GM18858 (cell line): ENCODE results near the gene ABLIM1.

Experiments used
- ATAC-seq: cut with Tn5 transposase; IDR thresholded peaks from one replicate; pipeline ENCODE4 v1.9.1; 2021; ENCODE audit not compliant: unreplicated experiment

Gene ABLIM1

DNA sequence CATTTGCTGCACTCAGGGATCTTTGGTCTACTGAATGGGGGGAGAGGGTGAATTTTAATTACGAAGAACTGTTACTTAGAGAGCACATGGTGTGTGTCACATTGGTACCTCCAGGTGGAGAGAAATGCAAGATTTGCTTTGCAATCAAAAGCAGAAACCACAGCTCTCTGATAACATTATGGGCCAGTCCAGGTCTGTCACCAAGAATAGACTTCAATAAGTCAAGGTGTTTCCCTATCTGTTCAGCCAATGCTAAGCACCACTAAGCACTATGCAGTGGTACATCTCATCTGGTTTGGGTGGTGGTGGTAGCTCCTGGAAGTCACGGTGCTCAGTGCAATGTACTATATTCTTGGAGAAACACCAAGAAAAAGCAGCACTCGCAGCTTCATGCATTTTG lies 134.2 kb downstream of the ABLIM1 start:
- ATAC-seq = no peak

GRCh38 chr10:114521255-114521654 lies 136.8 kb downstream of the ABLIM1 start:
- ATAC-seq = no peak

GRCh38 chr10:114520453-114520852 lies 137.6 kb downstream of the ABLIM1 start:
- no peak for ATAC-seq

DNA sequence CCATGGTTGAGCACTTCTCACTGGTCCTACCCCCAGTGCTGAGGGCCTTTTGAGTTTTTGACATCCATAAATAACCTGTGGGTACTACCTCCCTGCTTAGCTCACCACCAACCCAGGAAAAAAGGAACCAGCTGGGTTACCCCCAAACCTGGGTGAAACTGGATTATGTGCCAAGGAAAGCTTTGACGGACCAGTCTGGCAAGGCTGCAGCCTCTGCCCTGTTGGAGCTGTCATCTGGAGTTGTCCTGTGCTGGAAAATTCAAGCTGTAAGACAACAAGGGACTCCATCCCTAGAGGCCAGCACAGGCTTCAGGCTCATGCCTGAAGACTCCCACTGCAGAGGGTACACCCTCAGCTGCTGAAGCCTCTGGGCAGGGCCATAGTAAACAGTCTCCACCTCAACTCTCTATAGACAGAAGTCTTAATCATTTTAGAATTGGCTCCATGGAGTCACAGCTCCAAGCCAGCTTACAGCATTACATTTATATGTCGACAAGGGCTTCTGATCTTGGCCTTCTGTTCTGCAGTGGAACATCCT lies 138.2 kb downstream of the ABLIM1 start:
- ATAC-seq = no peak

DNA sequence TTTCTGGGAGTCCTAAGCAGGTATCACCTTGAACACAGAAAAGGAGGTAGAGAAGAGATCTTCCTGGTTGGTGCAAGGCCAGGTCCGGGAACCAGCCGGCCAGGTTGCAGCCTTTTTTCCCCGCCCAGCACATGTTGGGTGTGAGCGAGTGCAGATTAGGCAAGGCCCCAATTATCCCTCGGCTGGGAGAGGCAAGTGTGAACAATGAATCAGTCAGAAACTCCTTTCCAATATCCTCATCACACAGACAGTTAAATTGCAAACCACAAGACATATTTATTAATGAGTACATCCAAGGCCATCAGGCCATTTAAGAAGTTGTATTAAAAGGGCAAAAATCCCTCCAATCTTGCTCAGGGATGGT lies 138.8 kb downstream of the ABLIM1 start:
- no peak for ATAC-seq

DNA sequence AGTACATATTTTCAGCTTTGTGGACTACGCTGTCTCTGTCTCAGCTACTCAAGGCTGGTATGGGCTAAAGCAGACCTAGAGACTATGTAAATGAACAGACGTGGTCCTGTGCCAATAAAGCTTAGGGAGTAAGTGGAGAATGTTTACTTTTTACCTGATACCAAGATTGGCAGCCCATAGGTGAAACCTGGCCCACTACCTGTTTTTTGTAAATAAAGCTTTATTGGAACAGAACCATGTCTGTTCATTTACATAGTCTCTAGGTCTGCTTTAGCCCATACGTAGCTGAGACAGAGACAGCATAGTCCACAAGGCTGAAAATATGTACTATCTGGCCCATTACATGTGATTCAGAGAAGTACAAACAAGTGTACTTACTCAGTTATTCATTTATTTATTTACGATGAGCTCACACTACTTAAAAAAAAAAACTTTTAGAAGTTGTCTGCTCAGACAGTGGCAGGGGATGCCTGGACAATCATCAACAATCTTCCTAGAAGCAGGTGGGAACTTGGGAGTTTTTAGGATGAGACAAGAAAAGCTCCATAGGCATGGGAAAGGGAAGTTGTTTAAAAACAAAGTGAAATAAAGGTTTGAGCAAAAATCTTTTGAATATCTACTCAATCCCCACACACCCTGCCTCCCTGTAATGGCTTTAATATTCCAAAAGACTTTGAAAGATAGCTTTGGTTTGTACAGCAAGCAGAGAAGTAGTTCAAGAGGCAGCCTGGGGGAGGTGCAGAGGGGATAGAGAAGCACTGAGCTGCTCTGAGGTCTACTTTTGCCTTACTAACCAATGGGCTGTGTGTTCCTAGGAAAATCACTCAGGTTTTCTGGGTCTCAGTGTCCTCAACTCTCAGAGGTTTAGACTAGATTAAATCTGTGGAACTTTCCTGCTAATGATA lies 139.4 kb downstream of the ABLIM1 start:
- no peak for ATAC-seq

DNA sequence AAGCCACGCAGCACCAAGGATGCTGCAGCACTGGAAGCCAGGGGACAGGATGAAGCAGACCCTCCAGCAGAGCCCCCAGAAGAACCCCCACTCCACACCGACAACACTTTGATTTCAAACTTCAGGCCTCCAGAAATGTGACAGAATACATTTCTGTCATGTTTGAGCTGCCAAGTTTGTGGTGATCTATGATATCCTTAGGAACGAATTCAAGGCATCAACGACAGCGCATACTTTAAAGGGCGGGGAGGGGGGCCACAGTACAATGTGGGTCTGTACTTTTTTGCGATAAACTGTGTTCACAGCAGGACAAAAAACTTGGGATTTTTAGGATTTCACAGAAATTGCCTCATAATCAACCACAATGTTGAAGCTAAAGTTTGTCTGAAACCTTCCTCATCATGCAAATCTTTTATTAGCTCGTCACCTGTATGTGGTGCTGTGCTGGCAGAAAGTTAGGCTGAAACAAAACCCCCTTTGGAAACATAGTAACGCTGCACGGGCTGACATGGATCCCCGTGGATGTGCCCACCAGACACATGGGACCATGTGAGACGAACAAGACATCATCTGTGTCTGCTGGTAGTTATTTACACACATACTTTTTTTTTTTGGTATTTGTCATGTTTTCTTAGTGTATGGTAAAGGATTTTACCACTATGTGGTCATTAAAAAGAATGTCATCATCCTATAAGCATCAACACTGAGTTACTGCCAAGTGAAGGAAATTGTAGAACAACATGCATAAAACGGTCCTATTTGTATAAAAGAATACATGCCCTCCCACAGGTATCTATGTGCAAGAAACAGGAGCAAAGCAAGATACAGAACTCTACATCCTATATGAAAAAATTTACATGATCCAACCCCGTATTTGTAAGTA lies 140.5 kb downstream of the ABLIM1 start:
- ATAC-seq = no peak

DNA sequence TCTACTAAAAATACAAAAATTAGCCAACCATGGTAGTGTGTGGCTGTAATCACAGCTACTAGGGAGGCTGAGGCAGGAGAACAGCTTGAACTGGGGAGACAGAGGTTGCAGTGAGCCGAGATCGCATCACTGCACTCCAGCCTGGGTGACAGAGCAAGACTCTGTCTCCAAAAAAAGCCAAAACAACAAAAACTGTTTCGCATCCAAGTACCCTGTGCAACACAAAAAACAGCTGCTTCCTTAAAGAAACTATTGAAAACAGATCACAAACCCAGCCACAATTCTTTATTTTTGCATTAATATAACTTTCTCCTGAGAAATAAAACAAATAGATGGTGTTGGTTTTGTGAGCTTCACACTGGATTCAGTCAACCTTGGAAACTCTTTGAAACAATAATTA lies 141.7 kb downstream of the ABLIM1 start:
- no peak for ATAC-seq

DNA sequence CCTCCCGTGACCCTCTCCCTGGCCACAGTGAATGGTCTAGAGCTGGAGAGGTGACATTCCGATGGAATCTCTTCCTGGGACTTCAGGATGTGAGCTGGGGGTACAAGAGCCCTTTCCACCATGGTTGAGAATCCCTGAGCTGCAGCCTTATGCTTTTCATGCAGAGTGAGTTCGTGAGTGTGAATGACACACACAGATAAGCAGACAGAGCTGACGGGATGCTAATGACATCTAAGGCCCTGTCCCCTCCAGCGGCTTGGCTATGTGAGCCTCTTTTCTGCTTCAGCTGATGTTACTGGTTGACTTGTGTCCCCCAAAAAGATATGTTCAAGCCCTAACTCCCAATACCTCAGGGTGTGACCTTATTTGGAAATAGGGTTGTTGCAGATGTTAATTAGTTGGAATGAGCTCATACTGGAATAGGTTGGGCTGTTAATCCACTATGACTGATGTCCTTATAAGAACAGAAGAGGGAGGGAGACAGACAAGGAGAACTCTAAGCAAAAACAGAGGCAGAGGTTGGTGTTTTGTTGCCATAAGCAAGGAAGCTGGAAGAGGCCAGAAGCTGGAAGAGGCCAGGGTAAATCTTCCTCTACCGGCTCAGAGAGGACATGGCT lies 142.7 kb downstream of the ABLIM1 start:
- ATAC-seq = no peak

- no peak for ATAC-seq
Measured at GRCh38 chr10:114513381-114513792, 144.7 kb downstream of the ABLIM1 start.

GRCh38 chr10:114511881-114512280 lies 146.2 kb downstream of the ABLIM1 start:
- ATAC-seq = no peak

DNA sequence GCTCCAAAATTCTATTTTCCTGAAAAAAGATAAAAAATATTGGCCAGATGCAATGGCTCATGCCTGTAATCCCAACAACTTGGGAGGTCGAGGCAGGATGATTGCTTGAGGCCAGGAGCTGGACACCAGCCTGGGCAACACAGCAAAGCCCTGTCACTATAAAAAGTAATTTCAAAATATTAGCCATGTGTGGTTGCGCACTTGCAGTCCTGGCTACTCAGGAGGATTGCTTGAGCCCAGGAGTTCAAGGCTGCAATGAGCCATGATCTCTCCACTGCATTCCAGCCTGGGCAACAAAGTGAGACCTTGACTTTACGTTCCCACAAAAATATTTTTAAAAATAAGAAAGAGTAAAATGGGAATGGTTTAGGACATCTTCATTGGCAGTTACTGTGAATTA lies 149.7 kb downstream of the ABLIM1 start:
- ATAC-seq = no peak

DNA sequence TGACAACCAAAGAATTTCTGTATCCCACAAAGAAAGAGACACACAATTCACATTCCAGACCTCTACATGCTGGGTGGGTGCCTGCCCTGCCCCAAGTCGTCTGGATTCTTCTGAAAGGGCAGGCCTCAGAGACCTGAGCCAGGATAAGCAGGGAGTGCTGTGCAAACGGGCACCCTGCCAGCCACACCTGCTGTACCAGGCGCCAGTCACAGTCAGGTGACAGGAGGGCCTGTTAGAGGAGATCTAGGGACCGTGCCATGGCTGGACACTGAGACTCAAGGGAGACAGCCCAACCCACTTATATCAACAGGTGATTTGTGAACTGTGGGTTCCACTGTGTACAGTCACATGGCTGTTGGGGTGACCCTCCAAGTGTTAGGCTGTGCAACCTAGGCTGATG lies 150.6 kb downstream of the ABLIM1 start:
- ATAC-seq = no peak

GRCh38 chr10:114506871-114507385 lies 151.1 kb downstream of the ABLIM1 start:
- ATAC-seq = no peak

GRCh38 chr10:114504769-114505579 lies 153.1 kb downstream of the ABLIM1 start:
- no peak for ATAC-seq

DNA sequence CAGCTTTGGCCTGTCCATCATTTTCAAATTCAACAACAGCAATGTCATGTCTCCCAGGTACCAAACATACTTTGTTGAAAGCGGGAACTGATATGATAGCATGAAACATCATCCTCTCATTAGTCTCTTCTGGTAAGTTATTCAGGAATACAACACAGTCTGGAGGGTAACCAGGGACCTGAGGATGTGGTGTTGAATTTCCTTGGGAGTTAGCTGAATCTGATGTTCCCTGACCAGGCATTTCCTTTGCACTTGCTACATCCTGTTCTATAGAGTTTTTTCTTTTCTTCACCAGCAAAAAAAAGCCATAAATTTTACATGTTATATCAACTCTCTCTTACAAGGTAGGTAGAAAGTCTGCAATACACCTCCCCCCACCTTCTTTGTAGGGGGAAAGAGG lies 156.0 kb downstream of the ABLIM1 start:
- no peak for ATAC-seq

- no peak for ATAC-seq
Measured at GRCh38 chr10:114501650-114502049, 156.4 kb downstream of the ABLIM1 start.

GRCh38 chr10:114500643-114501042 lies 157.4 kb downstream of the ABLIM1 start:
- no peak for ATAC-seq

GRCh38 chr10:114499630-114500190 lies 158.4 kb downstream of the ABLIM1 start:
- no peak for ATAC-seq

GRCh38 chr10:114499116-114499515 lies 159.0 kb downstream of the ABLIM1 start:
- ATAC-seq = peak; percentile 24
